Activated B cell treated with CpG ODN at 0.5 μM for 24 hours (primary cell): ENCODE data around the gene PLIN4. TPM values are rescaled to one million over a fixed set of nuclear protein-coding genes. Genes with fewer than 3 reads are reported as not detected.

Experiments used
- ATAC-seq: fragments of 200-7000 bp; cut with Tn5 transposase; one replicate; pipeline ENCODE4 v1.10.0; 2021; ENCODE audit warnings: low read depth, mild to moderate bottlenecking, moderate library complexity
- CTCF ChIA-PET: fragments of 350-600 bp; sonication (Branson Sonifier 250); formaldehyde crosslinking; loops from one replicate; lab custom pipeline; 2021; ENCODE audit warnings: antibody characterized with exemption; lab: Charles Lee
- POLR2A ChIA-PET: fragments of 350-600 bp; sonication (Branson Sonifier 250); formaldehyde crosslinking; loops from one replicate; lab custom pipeline; 2021; ENCODE audit warnings: antibody characterized with exemption; lab: Charles Lee
- DNase-seq: peaks from one replicate; pipeline ENCODE4 v3.0.0; 2022
- H3K27ac Mint-ChIP-seq: one replicate; pipeline ENCODE4 v1.8.0; 2020; ENCODE audit warnings: mixed read lengths
- H3K27me3 Mint-ChIP-seq: one replicate; pipeline ENCODE4 v1.8.0; 2021; ENCODE audit warnings: mixed read lengths
- H3K36me3 Mint-ChIP-seq: one replicate; pipeline ENCODE4 v1.8.0; 2021; ENCODE audit warnings: low read depth, mixed read lengths
- H3K4me1 Mint-ChIP-seq: one replicate; pipeline ENCODE4 v1.8.0; 2021; ENCODE audit warnings: mixed read lengths
- H3K4me3 Mint-ChIP-seq: one replicate; pipeline ENCODE4 v1.8.0; 2020; ENCODE audit warnings: mild to moderate bottlenecking, mixed read lengths
- H3K9me3 Mint-ChIP-seq: one replicate; pipeline ENCODE4 v1.8.0; 2020; ENCODE audit warnings: mixed read lengths
- CTCF ChIP-seq: fragments of 200-600 bp; IDR thresholded peaks from one replicate; pipeline ENCODE4 v1.8.0; 2022; ENCODE audit warnings: antibody characterized with exemption, mild to moderate bottlenecking
- intact Hi-C: fragments of 100-400 bp; cut with micrococcal nuclease; formaldehyde crosslinking; loops from one replicate; pipeline ENCODE4 v1.15.1; 2024
- total RNA-seq: library from RNA; stranded (reverse); gene quantifications from 2 replicates; pipeline ENCODE4 v1.2.3, GENCODE V29; 2022

Gene PLIN4
- total RNA-seq, 1 donor from 2014 or later: not detected

- TF ChIP-seq CTCF: no peak
- DNase-seq (no peak), ATAC-seq (no peak)
- intact Hi-C loops: no loop called here
- Mint-ChIP-seq H3K36me3 (no peaks in the 10 kb centered on the region), H3K27me3 (peaks cover 2% of the 10 kb centered on the region), H3K27ac (no peak overlapping the region), H3K4me3 (no peak overlapping the region), H3K4me1 (no peaks in the 10 kb centered on the region), H3K9me3 (no peaks in the 10 kb centered on the region)
- POLR2A ChIA-PET: no interaction called here
- CTCF ChIA-PET: no interaction called here
Measured at GRCh38 chr19:4550479-4551050, 32.3 kb upstream of the PLIN4 start.

GRCh38 chr19:4550018-4550417 lies 31.7 kb upstream of the PLIN4 start:
- Mint-ChIP-seq H3K9me3 (no peaks in the 10 kb centered on the region), H3K27ac (no peak overlapping the region), H3K4me1 (no peaks in the 10 kb centered on the region), H3K27me3 (peaks cover 2% of the 10 kb centered on the region), H3K4me3 (no peak overlapping the region), H3K36me3 (no peaks in the 10 kb centered on the region)
- ATAC-seq (no peak), DNase-seq (no peak)
- TF ChIP-seq CTCF: no peak
- ChIA-PET CTCF (no interaction called here), POLR2A (no interaction called here)
- intact Hi-C loops: no loop called here

GRCh38 chr19:4548238-4548584 lies 29.9 kb upstream of the PLIN4 start:
- ChIA-PET CTCF (no interaction called here), POLR2A (no interaction called here)
- Mint-ChIP-seq H3K4me1 (no peaks in the 10 kb centered on the region), H3K27me3 (peaks cover 2% of the 10 kb centered on the region), H3K27ac (no peak overlapping the region), H3K9me3 (no peaks in the 10 kb centered on the region), H3K4me3 (no peak overlapping the region), H3K36me3 (no peaks in the 10 kb centered on the region)
- TF ChIP-seq CTCF: no peak
- intact Hi-C loops: no loop called here
- no peak for ATAC-seq
- no peak for DNase-seq

- H3K36me3 Mint-ChIP-seq: no peaks in the 10 kb centered on the region
- H3K4me1 Mint-ChIP-seq: no peaks in the 10 kb centered on the region
- CTCF ChIA-PET: interaction anchor here (1.3 kb wide), 1 partner anchor 89 kb away, joined by 3 read pairs; no protein-coding TSS in a partner anchor
- no peak overlapping the region for H3K27ac Mint-ChIP-seq
- peaks cover 2% of the 10 kb centered on the region for H3K27me3 Mint-ChIP-seq
- DNase-seq (no peak), ATAC-seq (peak; percentile 31)
- H3K9me3 Mint-ChIP-seq: no peaks in the 10 kb centered on the region
- POLR2A ChIA-PET: no interaction called here
- no peak overlapping the region for H3K4me3 Mint-ChIP-seq
- no peak for TF ChIP-seq CTCF
- intact Hi-C loops: no loop called here
Measured at GRCh38 chr19:4547303-4548237, 29.3 kb upstream of the PLIN4 start.

- ChIA-PET CTCF (no interaction called here), POLR2A (no interaction called here)
- ATAC-seq: no peak
- Mint-ChIP-seq H3K36me3 (no peaks in the 10 kb centered on the region), H3K27me3 (peaks cover 8% of the 10 kb centered on the region), H3K4me3 (no peak overlapping the region), H3K9me3 (peaks cover 2% of the 10 kb centered on the region), H3K4me1 (peaks cover 11% of the 10 kb centered on the region), H3K27ac (no peak overlapping the region)
- DNase-seq: no peak
- intact Hi-C loops: no loop called here
- no peak for TF ChIP-seq CTCF
Measured at GRCh38 chr19:4543842-4544647, 25.8 kb upstream of the PLIN4 start.
